H9 (cell line): Measurements from ENCODE around the gene C16orf74. TPM values are rescaled to one million over a fixed set of nuclear protein-coding genes. Genes with fewer than 3 reads are reported as not detected.

Source experiments
- DNase-seq: peaks from one replicate; pipeline ENCODE4 v3.0.0-alpha.2; 2017
- H2AFZ ChIP-seq: one replicate; pipeline ENCODE4 v1.6.1; 2013; ENCODE audit warnings: mild to moderate bottlenecking, low read length, control low read depth, moderate library complexity
- H2AK5ac ChIP-seq: 2 replicates; pipeline ENCODE4 v1.6.1; 2013; ENCODE audit warnings: low read length, control low read depth, mixed read lengths; ENCODE audit not compliant: insufficient read length
- H2BK120ac ChIP-seq: one replicate; pipeline ENCODE4 v1.6.1; 2013; ENCODE audit warnings: low read depth, mild to moderate bottlenecking, low read length, control low read depth, inconsistent platforms; ENCODE audit not compliant: poor library complexity, severe bottlenecking
- H2BK12ac ChIP-seq: 2 replicates; pipeline ENCODE4 v1.6.1; 2013; ENCODE audit warnings: low read length, control low read depth, mixed read lengths, low read depth; ENCODE audit not compliant: insufficient read length
- H2BK15ac ChIP-seq: 2 replicates; pipeline ENCODE4 v1.6.1; 2013; ENCODE audit warnings: low read depth, low read length, control low read depth
- H2BK20ac ChIP-seq: one replicate; pipeline ENCODE4 v1.6.1; 2013; ENCODE audit warnings: low read depth, mild to moderate bottlenecking, low read length, control low read depth, inconsistent platforms; ENCODE audit not compliant: poor library complexity, severe bottlenecking
- H2BK5ac ChIP-seq: 2 replicates; pipeline ENCODE4 v1.6.1; 2013; ENCODE audit warnings: low read length, control low read depth, mixed read lengths; ENCODE audit not compliant: insufficient read length
- H3K14ac ChIP-seq: 2 replicates; pipeline ENCODE4 v1.6.1; 2013; ENCODE audit warnings: low read length, control low read depth; ENCODE audit not compliant: insufficient read depth
- H3K18ac ChIP-seq: 2 replicates; pipeline ENCODE4 v1.6.1; 2013; ENCODE audit warnings: low read depth, mild to moderate bottlenecking, mixed read lengths, low read length, control low read depth; ENCODE audit not compliant: insufficient read length
- H3K23ac ChIP-seq: 2 replicates; pipeline ENCODE4 v1.6.1; 2013; ENCODE audit warnings: low read length, control low read depth, mixed read lengths, low read depth; ENCODE audit not compliant: insufficient read length
- H3K23me2 ChIP-seq: 2 replicates; pipeline ENCODE4 v1.6.1; 2013; ENCODE audit warnings: low read depth, mild to moderate bottlenecking, mixed read lengths, low read length, control low read depth; ENCODE audit not compliant: insufficient read length, poor library complexity, severe bottlenecking
- H3K27ac ChIP-seq: 2 replicates; pipeline ENCODE4 v1.5.1; 2013; ENCODE audit warnings: low read length, control low read depth, mixed read lengths, low read depth; ENCODE audit not compliant: insufficient read length
- H3K27me3 ChIP-seq: 2 replicates; pipeline ENCODE4 v1.6.1; 2013; ENCODE audit warnings: low read length, control low read depth, inconsistent platforms; ENCODE audit not compliant: insufficient read depth
- H3K4ac ChIP-seq: 2 replicates; pipeline ENCODE4 v1.6.1; 2013; ENCODE audit warnings: low read depth, mild to moderate bottlenecking, control low read depth, inconsistent platforms, low read length, moderate library complexity
- H3K4me1 ChIP-seq: 2 replicates; pipeline ENCODE4 v1.6.1; 2013; ENCODE audit warnings: low read length, control low read depth, inconsistent platforms; ENCODE audit not compliant: insufficient read depth
- H3K4me2 ChIP-seq: 2 replicates; pipeline ENCODE4 v1.6.1; 2013; ENCODE audit warnings: low read length, control low read depth, mixed read lengths; ENCODE audit not compliant: insufficient read length, insufficient read depth
- H3K56ac ChIP-seq: 2 replicates; pipeline ENCODE4 v1.6.1; 2013; ENCODE audit warnings: low read depth, mild to moderate bottlenecking, mixed read lengths, low read length, control low read depth; ENCODE audit not compliant: insufficient read length
- H3K79me1 ChIP-seq: 2 replicates; pipeline ENCODE4 v1.6.1; 2013; ENCODE audit warnings: low read depth, mild to moderate bottlenecking, moderate library complexity, low read length, control low read depth, inconsistent platforms; ENCODE audit not compliant: insufficient read depth, poor library complexity, severe bottlenecking
- H3K79me2 ChIP-seq: 2 replicates; pipeline ENCODE4 v1.6.1; 2013; ENCODE audit warnings: low read length, control low read depth, inconsistent platforms; ENCODE audit not compliant: insufficient read depth
- H3K9ac ChIP-seq: 2 replicates; pipeline ENCODE4 v1.6.1; 2013; ENCODE audit warnings: low read length, control low read depth, mixed read lengths; ENCODE audit not compliant: insufficient read length; ENCODE audit errors: extremely low read depth
- H3K9me3 ChIP-seq: one replicate; pipeline ENCODE4 v1.6.1; 2013; ENCODE audit warnings: low read depth, low read length, inconsistent platforms; ENCODE audit not compliant: control insufficient read depth
- H3T11ph ChIP-seq: one replicate; pipeline ENCODE4 v1.6.1; 2013; ENCODE audit warnings: mild to moderate bottlenecking, low read length, control low read depth, inconsistent platforms
- H4K20me1 ChIP-seq: one replicate; pipeline ENCODE4 v1.6.1; 2013; ENCODE audit not compliant: control insufficient read depth, insufficient read length, insufficient read depth
- H4K5ac ChIP-seq: 2 replicates; pipeline ENCODE4 v1.6.1; 2013; ENCODE audit warnings: low read depth, mild to moderate bottlenecking, mixed read lengths, low read length, control low read depth; ENCODE audit not compliant: insufficient read length
- H4K8ac ChIP-seq: replicated peaks from 2 replicates; pipeline ENCODE4 v1.6.1; 2013; ENCODE audit warnings: low read length, control low read depth, mixed read lengths, low read depth; ENCODE audit not compliant: insufficient read length
- H4K91ac ChIP-seq: 2 replicates; pipeline ENCODE4 v1.6.1; 2013; ENCODE audit warnings: low read depth, mild to moderate bottlenecking, moderate library complexity, mixed read lengths, low read length, control low read depth; ENCODE audit not compliant: insufficient read length
- H3K27ac Mint-ChIP-seq, 3 experiments: 2 replicates in 2 of 3; 3 replicates in 1 of 3; pipeline ENCODE4 v1.8.0; 2020 to 2021; ENCODE audit warnings: mixed read lengths in 3 of 3, mild to moderate bottlenecking in 1 of 3, moderate library complexity in 1 of 3
- H3K27me3 Mint-ChIP-seq: 2 replicates; pipeline ENCODE4 v1.8.0; 2021; ENCODE audit warnings: low read depth, mild to moderate bottlenecking, moderate library complexity, mixed read lengths
- H3K36me3 Mint-ChIP-seq, 3 experiments: 2 replicates in 2 of 3; 3 replicates in 1 of 3; pipeline ENCODE4 v1.8.0; 2020 to 2021; ENCODE audit warnings: low read depth in 3 of 3, mixed read lengths in 3 of 3; ENCODE audit not compliant: insufficient read depth in 1 of 3
- H3K4me1 Mint-ChIP-seq, 2 experiments: 2 replicates each; pipeline ENCODE4 v1.8.0; 2020; ENCODE audit warnings: mixed read lengths in 2 of 2
- H3K4me3 Mint-ChIP-seq, 2 experiments: 2 replicates in 1 of 2; 3 replicates in 1 of 2; pipeline ENCODE4 v1.8.0; 2020 to 2021; ENCODE audit warnings: mild to moderate bottlenecking in 2 of 2, mixed read lengths in 2 of 2, moderate library complexity in 1 of 2
- H3K9me3 Mint-ChIP-seq, 2 experiments: 2 replicates in 1 of 2; 3 replicates in 1 of 2; pipeline ENCODE4 v1.8.0; 2020; ENCODE audit warnings: mild to moderate bottlenecking in 2 of 2, mixed read lengths in 2 of 2, moderate library complexity in 1 of 2
- CTCF ChIP-seq: fragments of 200-600 bp; sonication (generic); conservative IDR thresholded peaks from 3 replicates; pipeline ENCODE4 v1.8.0; 2021; ENCODE audit warnings: antibody characterized with exemption, mild to moderate bottlenecking
- WGBS: extraction: QIAGEN DNeasy Blood & Tissue Kit; methylation state at CpG from one replicate; pipeline ENCODE4 v1.1.7; 2013; ENCODE audit warnings: missing lambda C conversion rate, low lambda C conversion rate, mixed read lengths; ENCODE audit not compliant: insufficient read length; ENCODE audit errors: extremely low coverage; 5-methylcytosine and 5-hydroxymethylcytosine counted together
- total RNA-seq: library from RNA; stranded (reverse); gene quantifications from 2 replicates; pipeline ENCODE4 v1.2.1, GENCODE V29; 2021

C16orf74 gene
- total RNA-seq, 1 experiment from 2014 or later = 5.6 TPM

DNA sequence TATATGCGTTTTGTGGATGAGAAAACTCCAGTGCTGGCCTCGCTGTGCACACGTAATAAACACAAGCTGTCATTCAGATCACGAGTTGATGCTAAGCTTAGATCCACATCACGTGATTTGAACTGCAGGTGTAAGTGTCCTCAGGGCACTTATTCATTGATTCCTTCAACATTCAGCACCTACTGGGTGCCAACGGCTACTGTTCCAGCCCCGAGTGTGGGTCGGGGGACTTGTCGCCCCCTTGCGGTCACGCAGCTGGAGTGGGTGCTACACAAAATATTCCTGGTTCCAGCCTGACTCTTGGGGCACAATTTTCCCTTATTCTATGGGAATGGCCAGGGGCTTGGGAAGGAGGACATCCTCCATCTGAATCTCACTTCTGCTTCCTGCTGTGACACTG is 32.2 kb downstream of the C16orf74 start:
- Histone ChIP-seq H3K4me1 (peaks cover 3% of the 10 kb centered on the region; the same call in 1 of the 2 replicates), H3T11ph (no peak overlapping the region), H2BK120ac (no peak overlapping the region), H4K5ac (no peak overlapping the region), H2BK15ac (no peak overlapping the region), H2BK5ac (no peak overlapping the region), H3K79me1 (no peaks in the 10 kb centered on the region), H3K9me3 (no peaks in the 10 kb centered on the region), H3K4ac (no peak overlapping the region), H2AFZ (no peak overlapping the region), H3K14ac (no peak overlapping the region), H2AK5ac (no peak overlapping the region), H3K79me2 (no peaks in the 10 kb centered on the region), H3K4me2 (no peak overlapping the region), H3K56ac (no peak overlapping the region), H3K18ac (no peak overlapping the region), H4K8ac (no peak overlapping the region), H4K91ac (no peak overlapping the region), H2BK12ac (no peak overlapping the region), H3K23ac (no peak overlapping the region), H3K23me2 (peaks cover 9% of the 10 kb centered on the region), H3K27me3 (peaks cover 3% of the 10 kb centered on the region; the same call in 1 of the 2 replicates), H2BK20ac (no peak overlapping the region), H4K20me1 (no peaks in the 10 kb centered on the region), H3K27ac (no peak overlapping the region), H3K9ac (no peak overlapping the region)
- Mint-ChIP-seq H3K36me3 (no peaks in the 10 kb centered on the region), H3K4me1 (peaks cover 12 to 22% of the 10 kb centered on the region in 2 experiments), H3K27me3 (peaks cover 21% of the 10 kb centered on the region), H3K27ac (no peak overlapping the region), H3K4me3 (no peak overlapping the region), H3K9me3 (no peaks in the 10 kb centered on the region)
- no CpG with 5 or more reads among the region's 11 CpGs for WGBS
- peak; percentile 86 for TF ChIP-seq CTCF
- peak; percentile 67 for DNase-seq
